Renal cortical epithelial cell (primary cell): ENCODE data around the gene SNX5. TPM values are rescaled to one million over a fixed set of nuclear protein-coding genes. Genes with fewer than 3 reads are reported as not detected.

Experiments used
- DNase-seq: peaks from one replicate; pipeline ENCODE4 v3.0.0-alpha.2; 2011; ENCODE audit warnings: low read depth
- total RNA-seq: library from RNA; depleted of rRNA; stranded (reverse); fragments of >200 nt; gene quantifications from 2 replicates; pipeline ENCODE4 v1.2.3, GENCODE V29; 2014

Gene SNX5
- total RNA-seq, 1 donor from 2014 or later: 165 TPM

GRCh38 chr20:17992847-17993513, 24.4 kb upstream of the SNX5 start:
- DNase-seq: peak; percentile 56

GRCh38 chr20:17992224-17992637, 23.6 kb upstream of the SNX5 start:
- DNase-seq: peak; percentile 12

DNA sequence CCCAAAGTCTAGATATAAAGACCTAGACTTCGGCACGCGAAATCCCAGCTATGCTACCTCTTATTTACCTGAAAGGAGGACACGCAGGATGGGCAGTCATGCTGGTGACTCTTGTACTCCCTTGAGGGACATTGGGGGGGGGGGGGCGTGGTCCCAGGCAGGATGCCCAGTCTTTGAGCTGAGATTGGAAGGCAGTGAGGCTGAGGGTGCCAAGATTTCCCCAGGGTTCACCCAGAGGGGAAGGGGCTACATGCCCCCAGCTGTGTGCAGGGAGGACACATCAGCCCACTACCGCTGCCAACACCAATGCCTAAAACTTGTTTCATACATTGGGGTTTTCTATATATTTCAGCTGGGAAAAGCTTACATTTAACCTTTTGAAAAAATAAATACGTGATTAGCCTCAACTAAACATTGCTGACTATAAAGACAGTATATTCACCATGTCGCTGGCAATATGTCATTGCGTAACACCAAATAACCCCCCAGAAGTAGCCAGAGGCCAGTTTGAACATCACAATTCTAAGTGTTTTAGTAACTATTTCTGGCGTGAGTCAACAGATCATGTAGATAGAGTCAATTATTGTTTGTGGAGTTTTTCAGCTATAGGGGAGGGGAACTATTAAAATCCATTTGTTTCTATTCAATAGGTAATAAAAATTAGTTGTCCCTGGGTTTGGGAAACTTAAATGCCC, 21.8 kb upstream of the SNX5 start:
- DNase-seq: peak; percentile 27

- DNase-seq: no peak
Observed at GRCh38 chr20:17987988-17988387, 19.4 kb upstream of the SNX5 start.

DNA sequence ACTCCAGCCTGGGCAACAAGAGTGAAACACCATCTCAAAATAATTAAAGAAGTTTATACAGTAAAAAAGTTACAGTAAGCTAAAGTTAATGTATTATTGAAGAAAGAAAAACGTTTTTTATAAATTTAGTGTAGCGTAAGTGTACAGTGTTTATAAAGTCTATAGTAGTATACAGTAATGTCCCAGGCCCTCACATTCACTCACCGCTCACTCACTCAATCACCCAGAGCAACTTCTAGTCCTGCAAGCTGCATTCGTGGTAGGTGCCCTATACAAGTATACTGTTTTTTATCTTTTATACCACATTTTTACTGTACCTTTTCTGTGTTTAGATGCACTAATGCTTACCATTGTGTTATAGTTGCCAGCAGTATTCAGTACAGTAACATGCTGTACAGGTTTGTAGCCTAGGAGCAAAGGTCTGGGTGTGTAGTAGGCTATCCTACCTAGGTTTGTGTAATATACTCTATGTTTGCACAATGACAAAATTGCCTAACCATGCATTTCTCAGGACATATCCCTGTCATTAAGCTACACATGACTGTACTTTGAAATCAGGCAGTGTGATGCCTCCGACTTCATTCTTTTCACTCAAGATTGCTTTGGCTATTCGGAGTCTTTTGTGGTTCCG, 16.9 kb upstream of the SNX5 start:
- peak; percentile 52 for DNase-seq

- no peak for DNase-seq
Observed at GRCh38 chr20:17976305-17976704, 7.7 kb upstream of the SNX5 start.

GRCh38 chr20:17972121-17972520, 3.5 kb upstream of the SNX5 start:
- no peak for DNase-seq

DNA sequence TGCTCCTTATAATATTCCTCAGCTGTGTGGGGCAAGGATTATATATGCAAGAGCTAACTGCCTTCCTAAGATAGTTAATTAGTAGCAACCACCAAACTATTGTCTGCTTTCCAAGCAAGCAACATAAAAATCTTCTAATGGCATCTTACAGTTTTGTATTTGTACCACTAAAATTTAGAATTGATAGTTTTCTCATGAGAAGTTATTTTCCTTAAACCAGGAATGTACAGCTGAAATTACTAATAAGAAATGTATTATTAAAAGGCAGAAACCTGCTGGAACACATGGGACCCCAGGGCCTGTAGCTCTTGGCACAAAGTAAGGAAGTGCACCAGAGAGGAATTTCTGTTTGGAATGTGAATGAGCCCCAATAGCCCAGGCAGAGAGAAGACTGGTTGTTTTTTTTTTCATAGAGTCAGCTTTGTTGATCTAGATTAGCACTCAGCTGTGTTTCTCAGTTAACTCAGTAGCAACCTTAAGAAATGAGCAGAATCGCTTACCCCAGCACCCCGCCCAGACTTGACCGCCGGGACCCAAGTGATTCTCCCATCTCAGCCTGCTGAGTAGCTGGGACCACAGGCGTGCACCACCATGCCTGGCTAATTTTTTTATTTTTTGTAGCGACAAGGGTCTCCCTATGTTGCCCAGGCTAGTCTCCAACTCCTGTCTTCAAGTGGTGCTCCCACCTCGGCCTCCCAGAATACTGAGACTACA, 2.9 kb upstream of the SNX5 start:
- DNase-seq: peak; percentile 87

- DNase-seq: peak; percentile 73
Observed at GRCh38 chr20:17969884-17970409, 1.4 kb upstream of the SNX5 start.

DNA sequence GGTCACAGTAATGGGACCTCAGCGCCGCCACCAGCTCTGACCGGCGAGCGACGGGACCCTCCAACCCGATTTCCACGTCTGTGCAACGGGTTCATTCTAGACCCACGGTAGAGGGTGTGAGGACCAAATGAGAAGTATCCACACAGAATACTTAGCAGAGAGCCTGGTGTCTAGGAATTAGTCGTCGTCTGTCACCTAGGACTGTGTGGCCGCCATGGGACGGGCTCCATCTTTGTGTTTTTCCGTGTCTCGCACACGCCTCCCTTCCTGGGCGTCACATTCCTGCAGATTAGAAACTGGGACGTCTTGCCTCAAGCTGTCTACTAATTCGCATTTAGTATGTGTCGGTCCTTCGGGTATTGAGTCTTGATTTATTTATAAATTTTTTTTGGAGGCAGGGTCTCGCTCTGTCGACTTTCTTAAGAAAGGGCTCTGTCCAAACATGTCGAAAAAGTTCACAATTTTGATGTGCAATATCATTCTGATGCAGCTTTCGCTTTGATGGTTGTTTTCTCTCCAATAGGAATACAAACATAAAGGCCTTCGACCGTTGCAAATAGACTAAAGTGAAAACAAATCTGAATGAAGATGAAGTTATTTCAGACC, 787 bp upstream of the SNX5 start:
- peak; percentile 38 for DNase-seq

DNA sequence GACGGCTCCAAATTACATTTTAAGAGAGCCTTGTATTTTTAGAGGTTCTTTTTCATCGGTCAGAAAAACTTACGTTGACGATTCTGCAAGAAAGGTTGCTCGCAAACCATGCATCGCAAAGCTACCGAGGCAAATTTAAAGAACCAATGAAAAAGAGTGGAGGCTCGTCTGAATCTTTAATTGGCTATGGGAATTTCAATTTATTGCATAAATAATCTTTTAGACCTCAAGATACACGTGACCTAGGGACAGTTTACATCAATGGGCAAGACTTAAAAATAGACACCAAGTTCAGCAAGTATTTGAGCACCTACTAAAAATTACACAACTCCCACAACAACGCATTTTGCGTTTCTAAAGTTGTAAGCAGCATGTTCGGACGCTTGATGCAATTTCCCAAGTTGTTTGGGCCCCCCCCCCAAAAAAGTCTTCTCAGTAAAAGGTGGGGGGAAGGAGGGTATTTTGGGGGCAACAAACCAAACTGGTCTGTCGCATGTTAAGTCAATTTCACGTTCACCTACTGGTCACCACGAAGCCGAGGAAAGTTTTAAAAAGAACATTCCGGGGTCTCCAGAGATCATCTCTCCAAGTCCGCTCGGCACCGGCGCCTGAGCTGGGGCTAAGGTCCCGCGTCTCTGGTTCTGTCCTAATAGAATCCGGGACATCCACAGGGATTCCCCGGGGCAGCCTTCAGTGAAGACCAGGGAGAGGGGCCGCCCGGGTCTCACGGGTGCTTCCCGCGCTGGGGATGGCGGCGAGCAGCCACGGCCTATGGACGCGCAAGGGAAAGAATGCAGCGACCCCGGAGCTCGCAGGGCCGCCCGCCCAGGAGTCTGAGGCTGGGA, 851 bp downstream of the SNX5 start:
- no peak for DNase-seq

DNA sequence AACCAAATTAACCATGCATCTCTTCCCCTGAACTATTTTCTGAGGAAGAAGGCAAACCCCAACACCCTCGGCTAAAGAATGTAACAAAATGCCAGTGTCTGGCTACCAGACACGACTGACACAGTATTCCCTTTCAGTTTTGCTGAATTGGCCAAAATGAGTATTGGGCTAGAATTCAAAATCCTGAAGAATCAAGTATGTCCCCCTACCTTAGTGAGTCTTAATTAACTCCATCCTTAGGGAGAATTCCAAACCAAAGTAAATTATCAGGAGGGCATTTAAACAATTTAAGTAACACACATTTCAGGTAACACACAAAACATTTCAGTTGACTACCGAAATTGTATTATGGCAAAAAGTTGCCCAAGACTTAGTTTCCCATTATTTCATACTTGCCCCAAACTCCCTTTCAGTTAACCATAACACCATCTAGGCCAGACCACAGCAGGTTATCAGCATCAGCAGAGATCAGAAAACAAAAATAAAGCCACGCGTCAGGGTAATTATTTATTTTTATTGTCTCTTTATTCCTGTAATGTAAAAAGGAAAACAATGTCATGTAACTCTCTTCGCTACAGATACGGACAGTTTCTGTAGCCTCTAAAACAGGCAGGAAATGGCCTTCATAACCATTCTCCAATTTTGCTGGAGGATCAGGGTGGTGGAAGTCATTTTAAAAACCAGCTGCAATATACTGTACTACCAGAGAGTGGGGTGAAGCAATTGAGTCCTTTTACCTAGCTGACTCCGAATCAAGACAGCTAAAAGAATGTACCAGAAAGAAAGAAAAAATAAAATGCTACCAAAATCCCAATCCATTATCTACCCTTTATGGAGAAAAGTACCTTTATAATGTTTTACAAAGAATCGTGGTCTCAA, 1.9 kb downstream of the SNX5 start:
- peak; percentile 61 for DNase-seq

DNA sequence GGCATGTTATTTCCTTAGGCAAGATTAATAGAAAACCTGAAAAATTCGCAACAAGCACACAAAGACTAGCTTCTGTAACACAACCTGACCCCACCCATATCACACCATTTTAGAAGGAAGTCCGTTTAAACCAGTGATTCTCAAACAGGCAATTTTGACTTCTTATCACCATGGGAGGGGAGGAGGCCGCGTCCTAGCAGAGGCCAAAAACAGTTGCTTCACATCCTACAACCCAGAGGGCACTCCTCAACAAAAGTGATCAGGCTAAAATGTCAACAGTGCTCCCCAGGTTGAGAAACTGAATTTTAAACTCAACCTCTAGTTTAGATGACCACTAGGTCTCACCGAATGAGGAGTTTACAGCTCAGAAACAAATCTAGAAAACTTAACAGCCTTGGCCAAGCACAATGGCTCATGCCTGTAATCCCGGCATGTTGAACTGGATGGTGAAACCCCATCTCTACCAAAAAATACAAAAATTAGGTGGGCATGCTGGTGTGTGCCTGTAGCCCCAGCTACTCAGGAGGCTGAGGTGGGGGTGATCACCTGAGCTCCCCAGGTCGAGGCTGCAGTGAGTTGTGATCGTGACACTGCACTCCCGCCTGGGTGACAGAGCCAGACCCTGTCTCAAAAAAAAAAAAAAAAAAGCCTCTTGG, 3.4 kb downstream of the SNX5 start:
- no peak for DNase-seq

GRCh38 chr20:17964632-17965031, 4.0 kb downstream of the SNX5 start:
- no peak for DNase-seq

DNA sequence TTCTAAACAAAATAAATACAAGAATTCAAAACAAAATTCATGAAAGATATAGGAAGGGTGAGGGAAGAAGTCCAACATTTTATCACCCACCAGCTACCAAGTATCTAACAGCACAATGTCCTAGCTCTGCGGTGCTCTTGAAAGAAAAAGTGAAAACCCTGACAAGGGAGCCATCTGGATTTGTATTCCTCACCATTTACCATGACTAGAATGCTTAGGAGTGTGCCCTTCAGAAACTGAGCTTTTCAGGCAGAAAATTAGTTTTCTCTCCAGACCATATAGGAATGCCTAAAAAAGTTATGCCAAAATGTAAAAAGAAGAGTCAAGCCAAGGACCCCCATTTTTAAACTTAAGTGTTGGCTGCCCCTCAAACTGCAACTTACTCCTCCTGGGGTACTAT, 4.5 kb downstream of the SNX5 start:
- DNase-seq: no peak

DNA sequence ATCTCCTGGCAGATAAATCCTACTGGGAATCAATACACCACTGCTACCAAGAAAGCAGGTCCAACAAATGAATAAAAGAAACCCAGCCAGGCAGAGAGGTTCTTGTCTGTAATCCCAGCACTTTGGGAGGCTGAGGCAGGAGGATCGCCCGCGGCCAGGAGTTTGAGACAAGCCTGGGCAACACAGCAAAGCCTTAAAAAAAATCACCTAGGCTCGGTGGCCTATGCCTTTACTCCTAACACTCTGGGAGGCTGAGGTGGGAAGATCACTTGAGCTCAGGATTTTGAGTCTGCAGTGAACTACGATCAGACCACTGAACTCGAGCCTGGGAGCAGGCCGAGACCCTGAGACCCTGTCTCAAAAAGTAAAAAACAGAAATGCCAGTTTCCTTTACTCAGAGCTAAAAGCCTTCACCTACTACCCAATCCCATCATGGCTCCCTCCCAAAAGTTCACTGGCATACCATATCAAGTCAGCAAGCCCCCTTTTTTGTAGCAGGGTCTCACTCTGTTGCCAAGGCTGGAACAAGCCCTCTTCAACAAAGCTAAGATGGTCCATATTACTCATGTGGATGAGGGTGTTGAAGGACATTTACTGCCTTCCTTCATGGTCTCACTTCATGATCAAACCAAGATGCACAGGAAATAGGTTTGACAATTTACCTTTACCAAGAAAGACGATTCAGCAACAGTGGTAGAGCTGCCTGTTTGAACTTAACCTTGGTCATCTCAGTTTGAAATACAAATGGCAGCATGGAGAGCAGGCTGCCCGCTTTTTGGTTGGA, 5.3 kb downstream of the SNX5 start:
- DNase-seq: no peak

DNA sequence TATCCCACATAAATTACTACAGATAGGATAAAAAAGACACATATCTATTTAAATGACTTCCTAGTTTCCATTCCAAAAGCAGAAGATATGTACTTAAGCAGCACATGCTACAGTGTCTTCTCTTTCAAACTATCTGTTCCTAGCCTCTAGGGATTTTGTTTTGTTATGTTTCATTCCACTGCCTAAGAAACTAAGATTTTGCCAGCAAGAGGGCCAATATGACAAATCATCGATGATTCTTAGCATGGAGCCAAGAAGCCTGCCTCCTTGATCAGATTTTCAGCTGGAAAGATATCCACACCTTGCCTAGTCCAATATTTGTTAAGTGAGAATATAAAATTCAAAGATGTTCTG, 7.0 kb downstream of the SNX5 start:
- no peak for DNase-seq

- peak; percentile 55 for DNase-seq
Observed at GRCh38 chr20:17960927-17961586, 7.5 kb downstream of the SNX5 start.
